GM10248 (cell line): Measurements from ENCODE around the gene TLR3.
"Not testable (repeated sequence)": the region's sequence is repeated elsewhere in the genome, so short reads cannot be mapped to it uniquely, and the experiment has no call there.

Experiments used
- CTCF ChIA-PET: fragments of 300-600 bp; sonication (Branson Sonifier 250); formaldehyde crosslinking; extraction: SDS; loops from one replicate; lab custom pipeline; 2021; ENCODE audit warnings: antibody characterized with exemption; lab: Yijun Ruan, JAX
- POLR2A ChIA-PET: fragments of 350-650 bp; sonication (Branson Sonifier 250); formaldehyde crosslinking; extraction: SDS; loops from one replicate; lab custom pipeline; 2020; ENCODE audit warnings: antibody characterized with exemption; lab: Yijun Ruan, JAX
- DNase-seq: peaks from one replicate; pipeline ENCODE4 v3.0.0; 2012; ENCODE audit errors: extremely low spot score
- TF ChIP-seq, protein P1 (sequence below): IDR thresholded peaks from 2 replicates; pipeline ENCODE4 v1.5.1; 2012; ENCODE audit warnings: mild to moderate bottlenecking, low read depth; ENCODE audit errors: extremely low read depth, missing control alignments, control extremely low read depth

Gene TLR3

DNA sequence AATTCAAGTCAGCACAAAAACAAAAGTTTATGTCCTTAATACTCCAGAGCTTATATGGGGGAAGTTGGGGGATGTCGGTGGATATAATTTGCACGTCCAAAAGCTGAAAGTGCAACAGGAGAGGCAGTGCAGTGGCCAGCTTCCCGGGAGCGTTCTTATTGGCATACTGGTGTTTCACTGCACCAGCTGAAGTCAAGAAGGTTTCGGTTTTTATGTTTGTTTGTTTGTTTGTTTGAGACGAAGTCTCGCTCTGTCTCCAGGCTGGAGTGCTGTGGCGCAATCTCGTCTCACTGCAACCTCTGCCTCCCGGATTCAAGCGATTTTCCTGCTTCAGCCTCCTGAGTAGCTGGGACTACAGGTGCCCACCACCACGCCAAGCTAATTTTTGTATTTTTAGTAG, 28.6 kb upstream of the TLR3 start:
- CTCF ChIA-PET = interaction anchor here (1.0 to 4.2 kb wide), 9 partner anchors 13 to 442 kb away, joined by 3 to 50 read pairs (median 4); partner anchors contain the start of gene TLR3
- POLR2A ChIA-PET = no interaction called here
- TF ChIP-seq, protein P1, sequence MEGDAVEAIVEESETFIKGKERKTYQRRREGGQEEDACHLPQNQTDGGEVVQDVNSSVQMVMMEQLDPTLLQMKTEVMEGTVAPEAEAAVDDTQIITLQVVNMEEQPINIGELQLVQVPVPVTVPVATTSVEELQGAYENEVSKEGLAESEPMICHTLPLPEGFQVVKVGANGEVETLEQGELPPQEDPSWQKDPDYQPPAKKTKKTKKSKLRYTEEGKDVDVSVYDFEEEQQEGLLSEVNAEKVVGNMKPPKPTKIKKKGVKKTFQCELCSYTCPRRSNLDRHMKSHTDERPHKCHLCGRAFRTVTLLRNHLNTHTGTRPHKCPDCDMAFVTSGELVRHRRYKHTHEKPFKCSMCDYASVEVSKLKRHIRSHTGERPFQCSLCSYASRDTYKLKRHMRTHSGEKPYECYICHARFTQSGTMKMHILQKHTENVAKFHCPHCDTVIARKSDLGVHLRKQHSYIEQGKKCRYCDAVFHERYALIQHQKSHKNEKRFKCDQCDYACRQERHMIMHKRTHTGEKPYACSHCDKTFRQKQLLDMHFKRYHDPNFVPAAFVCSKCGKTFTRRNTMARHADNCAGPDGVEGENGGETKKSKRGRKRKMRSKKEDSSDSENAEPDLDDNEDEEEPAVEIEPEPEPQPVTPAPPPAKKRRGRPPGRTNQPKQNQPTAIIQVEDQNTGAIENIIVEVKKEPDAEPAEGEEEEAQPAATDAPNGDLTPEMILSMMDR = no peak
- DNase-seq = no peak

DNA sequence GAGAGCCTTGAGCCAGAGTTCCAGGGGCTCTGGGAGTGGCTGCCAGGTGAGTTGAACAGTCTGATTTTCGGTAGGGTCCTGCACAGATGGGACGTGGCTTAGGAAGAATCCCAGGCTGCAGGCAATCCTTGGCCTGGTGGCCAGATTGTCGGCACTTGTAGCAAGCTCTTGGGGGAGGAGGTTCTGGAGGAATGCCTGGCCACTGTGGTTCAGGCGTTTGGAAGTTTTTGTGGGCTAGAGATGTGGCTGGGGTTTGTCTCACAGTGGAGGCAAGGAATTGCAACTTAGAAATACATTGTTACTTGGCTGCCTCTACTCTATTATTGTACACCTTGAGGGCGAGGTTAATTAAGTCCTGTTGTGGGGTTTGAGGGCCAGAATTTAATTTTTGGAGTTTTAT, 21.5 kb upstream of the TLR3 start:
- POLR2A ChIA-PET, DNase-seq: not testable (repeated sequence)
- CTCF ChIA-PET = interaction anchor here (0.9 kb wide), 1 partner anchor 9 kb away, joined by 3 read pairs; no protein-coding TSS in a partner anchor

DNA sequence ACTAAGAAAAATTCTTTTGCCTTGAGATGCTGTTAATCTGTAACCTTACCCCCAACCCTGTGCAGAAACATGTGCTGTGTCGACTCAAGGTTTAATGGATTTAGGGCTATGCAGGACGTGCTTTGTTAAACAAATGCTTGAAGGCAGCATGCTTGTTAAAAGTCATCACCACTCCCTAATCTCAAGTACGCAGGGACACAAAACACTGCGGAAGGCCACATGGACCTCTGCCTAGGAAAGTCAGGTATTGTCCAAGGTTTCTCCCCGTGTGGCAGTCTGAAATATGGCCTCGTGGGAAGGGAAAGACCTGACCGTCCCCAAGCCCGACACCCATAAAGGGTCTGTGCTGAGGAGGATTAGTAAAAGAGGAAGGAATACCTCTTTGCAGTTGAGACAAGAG, 18.8 kb upstream of the TLR3 start:
- POLR2A ChIA-PET, DNase-seq, CTCF ChIA-PET: not testable (repeated sequence)

DNA sequence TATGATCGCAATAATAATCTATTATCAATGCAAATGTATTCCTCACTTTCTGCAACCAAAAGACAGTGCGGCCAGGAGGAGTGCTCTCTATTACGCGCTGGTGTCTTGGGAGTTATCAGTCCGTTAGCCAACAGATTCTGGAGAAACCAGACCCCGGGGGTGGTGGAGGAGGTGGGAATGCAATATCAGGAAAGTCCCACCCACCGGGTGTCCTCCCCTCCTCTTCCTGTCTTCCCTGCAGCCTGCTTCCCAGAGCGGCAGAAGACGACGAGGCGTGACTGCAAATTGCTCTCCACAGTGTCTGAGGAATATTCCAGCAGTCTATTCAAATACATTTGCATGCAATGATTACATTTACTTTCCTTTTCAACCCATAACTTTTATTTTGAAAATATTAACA, 17.9 kb upstream of the TLR3 start:
- ChIA-PET POLR2A (no interaction called here), CTCF (interaction anchor here (1.2 kb wide), 1 partner anchor 89 kb away, joined by 3 read pairs; no protein-coding TSS in a partner anchor)
- DNase-seq = no peak
- TF ChIP-seq, protein P1 = no peak

DNA sequence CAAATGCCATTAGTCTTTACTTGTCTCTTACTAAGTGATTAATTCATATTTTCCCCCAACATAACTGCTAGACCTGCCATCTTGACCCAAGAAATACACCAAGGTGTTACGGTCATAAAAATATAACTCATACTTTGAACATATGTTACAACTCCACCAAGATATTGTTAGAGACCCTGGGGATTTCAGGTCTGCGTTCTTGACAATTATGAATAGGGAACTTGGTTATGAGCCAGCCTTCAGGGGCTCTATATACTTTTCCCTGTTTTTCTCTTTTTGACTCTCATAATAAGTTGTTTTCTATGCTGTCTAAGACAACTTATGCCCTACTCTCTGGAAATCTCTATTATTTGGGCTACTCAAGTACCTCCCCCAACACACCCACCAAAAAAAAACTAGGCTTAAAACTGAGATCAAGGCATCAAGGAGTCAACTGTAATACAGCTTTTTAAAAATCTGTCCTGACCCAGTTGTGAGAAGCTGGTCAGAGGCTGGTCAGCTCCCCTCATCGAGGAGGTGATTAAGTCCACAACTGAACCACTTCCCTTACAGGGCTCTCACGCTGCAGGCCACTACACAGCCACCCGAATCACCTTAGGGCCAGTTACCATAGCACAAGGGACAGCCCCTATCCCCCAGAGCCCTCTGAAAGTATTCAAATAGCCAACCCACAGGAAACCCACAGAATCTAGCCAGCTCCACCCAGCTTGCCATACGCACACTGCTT, 10.5 kb upstream of the TLR3 start:
- DNase-seq = peak; percentile 74
- TF ChIP-seq, protein P1 = no peak
- ChIA-PET CTCF (interaction anchor here (0.8 to 1.8 kb wide), 3 partner anchors 9 to 20 kb away, joined by 3 to 9 read pairs (median 3); partner anchors contain the start of gene TLR3), POLR2A (no interaction called here)

DNA sequence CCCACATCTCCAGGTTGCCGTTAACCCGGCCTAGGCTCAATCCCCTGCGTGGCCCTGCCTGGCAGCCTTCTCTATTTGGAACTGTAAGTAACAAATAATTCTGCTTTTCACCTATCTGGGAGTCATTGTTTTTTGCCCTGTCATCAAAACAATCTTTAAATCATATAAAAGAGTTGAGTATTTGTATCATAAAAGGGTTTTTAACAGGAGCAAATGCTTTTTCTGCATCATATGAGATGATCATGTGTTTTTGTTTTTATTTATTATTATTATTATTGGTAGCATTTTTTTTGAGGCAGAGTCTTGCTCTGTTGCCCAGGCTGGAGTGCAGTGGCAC, 10.0 kb upstream of the TLR3 start:
- no peak for DNase-seq
- ChIA-PET POLR2A (no interaction called here), CTCF (interaction anchor here (0.8 to 1.8 kb wide), 3 partner anchors 8 to 21 kb away, joined by 3 to 9 read pairs (median 3); partner anchors contain the start of gene TLR3)
- TF ChIP-seq, protein P1 = no peak

DNA sequence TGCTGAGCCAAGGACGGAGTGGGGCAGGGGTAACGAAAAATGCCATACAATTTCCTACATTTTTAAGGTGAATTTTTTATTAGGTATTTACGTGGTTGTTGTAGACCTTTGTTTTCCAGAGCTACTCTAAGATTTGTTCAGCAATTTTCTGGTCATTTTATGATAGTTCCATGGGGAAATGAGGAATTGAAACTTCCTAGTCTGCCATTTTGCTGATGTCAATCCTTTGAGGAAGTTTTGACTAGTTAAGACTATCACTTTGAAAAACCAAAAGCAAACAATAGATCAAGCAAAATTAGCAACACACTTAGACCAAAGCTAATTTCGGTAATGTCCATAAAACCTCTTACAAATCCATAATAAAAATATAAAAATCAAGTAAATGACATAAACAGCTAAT, 7.0 kb upstream of the TLR3 start:
- POLR2A ChIA-PET = no interaction called here
- CTCF ChIA-PET = interaction anchor here (0.9 to 1.2 kb wide), 2 partner anchors 24 to 75 kb away, joined by 3 to 5 read pairs; no protein-coding TSS in a partner anchor
- no peak for DNase-seq
- TF ChIP-seq, protein P1 = no peak
